Stomach (tissue), 9 donors: ENCODE measurements around the gene FBXL20. TPM values are rescaled to one million over a fixed set of nuclear protein-coding genes. Genes with fewer than 3 reads are reported as not detected.

Source experiments
- DNase-seq, 2 donors: peaks; one replicate each; pipeline versions ENCODE4 v3.0.0 to v3.0.0-alpha.2; 2013 to 2019
- H3K27ac ChIP-seq, 5 donors: fragments of 200-600 bp in 4 of 5; sonication (generic) in 4 of 5; one replicate each; pipeline ENCODE4 v1.5.1; 2013 to 2019; ENCODE audit warnings: mild to moderate bottlenecking in 1 of 5, moderate library complexity in 1 of 5
- H3K27me3 ChIP-seq, 3 donors: fragments of 200-600 bp; sonication (generic); one replicate each; pipeline ENCODE4 v1.5.1; 2017 to 2019; ENCODE audit warnings: mixed run types in 1 of 3
- H3K36me3 ChIP-seq, 4 donors: fragments of 200-600 bp; sonication (generic); 1 replicate in 3 of 4; 2 replicates in 1 of 4; pipeline ENCODE4 v1.5.1; 2016 to 2019
- H3K4me1 ChIP-seq, 4 donors: fragments of 200-600 bp; sonication (generic); one replicate each; pipeline ENCODE4 v1.5.1; 2016 to 2019
- H3K4me3 ChIP-seq, 4 donors: fragments of 200-600 bp; sonication (generic) in 3 of 4; one replicate each; pipeline ENCODE4 v1.5.1; 2016 to 2019; ENCODE audit warnings: mild to moderate bottlenecking in 1 of 4
- H3K9me3 ChIP-seq, 4 donors: fragments of 200-600 bp; sonication (generic); one replicate each; pipeline ENCODE4 v1.5.1; 2016 to 2019
- CTCF ChIP-seq, 7 experiments: fragments of 450-650 bp in 4 of 7; fragments of 200-600 bp in 3 of 7; sonication (generic) in 3 of 7; IDR thresholded peaks; one replicate each; pipeline ENCODE4 v1.5.1; 2016 to 2019; ENCODE audit warnings: antibody characterized with exemption in 7 of 7, control low read depth in 2 of 7, mild to moderate bottlenecking in 1 of 7
- EP300 ChIP-seq: sonication (generic); formaldehyde crosslinking; IDR thresholded peaks from one replicate; pipeline ENCODE4 v1.6.1; 2017; ENCODE audit warnings: antibody characterized with exemption
- POLR2A ChIP-seq, 4 donors: fragments of 450-650 bp; IDR thresholded peaks; one replicate each; pipeline ENCODE4 v1.6.1; 2016; ENCODE audit warnings: antibody characterized with exemption in 4 of 4, control low read depth in 2 of 4, mild to moderate bottlenecking in 1 of 4, moderate library complexity in 1 of 4
- POLR2AphosphoS5 ChIP-seq, 3 donors: sonication (generic); formaldehyde crosslinking; IDR thresholded peaks; one replicate each; pipeline ENCODE4 v1.6.1; 2016; ENCODE audit warnings: antibody characterized with exemption in 3 of 3
- WGBS, 5 donors: extraction: QIAGEN DNeasy Blood & Tissue Kit in 3 of 5; methylation state at CpG; one replicate each; pipeline versions ENCODE4 v1.1.5 to v1.1.7; 2013 to 2018; 5-methylcytosine and 5-hydroxymethylcytosine counted together
- intact Hi-C: fragments of 100-400 bp; cut with DNase I; formaldehyde crosslinking; loops from one replicate; pipeline ENCODE4 v1.15.1; 2023; ENCODE audit warnings: low total_unique reads
- polyA plus RNA-seq, 3 donors: library from polyadenylated mRNA; stranded (reverse); fragments of 200-250 nt; gene quantifications; one replicate each; pipeline ENCODE4 v1.2.3, GENCODE V29; 2013
- total RNA-seq, 5 donors: library from RNA; depleted of rRNA; stranded (reverse); fragments of >200 nt; gene quantifications; one replicate each; pipeline versions ENCODE4 v1.1.0 to v1.2.3, GENCODE V29; 2014 to 2016
- donor health status: healthy with polysubstance abuse.
- donor health status: Bipolar disorder and iron deficiency.
- donor health status: healthy.

FBXL20 gene
- total and polyA plus RNA-seq, 8 donors: 1.5 to 18.4 (median 8.0) TPM

GRCh38 chr17:39361064-39361463 lies 40.4 kb downstream of the FBXL20 start:
- Histone ChIP-seq H3K4me3 (no peak overlapping the region), H3K9me3 (no peaks in the 10 kb centered on the region), H3K4me1 (peaks cover 5 to 54% (median 35%) of the 10 kb centered on the region in 4 donors), H3K27ac (no peak overlapping the region), H3K27me3 (no peaks in the 10 kb centered on the region), H3K36me3 (no peaks in the 10 kb centered on the region)
- intact Hi-C loops: no loop called here
- no peak for TF ChIP-seq EP300
- 26 to 77% (median 46%) methylated on average over 1 of the region's 1 CpG for WGBS, 5 donors
- DNase-seq: no peak

GRCh38 chr17:39360537-39360936 lies 40.9 kb downstream of the FBXL20 start:
- Histone ChIP-seq H3K4me1 (peaks cover 0 to 48% (median 29%) of the 10 kb centered on the region in 4 donors), H3K36me3 (no peaks in the 10 kb centered on the region), H3K27ac (no peak overlapping the region), H3K4me3 (no peak overlapping the region), H3K9me3 (no peaks in the 10 kb centered on the region), H3K27me3 (no peaks in the 10 kb centered on the region)
- WGBS, 5 donors: 81 to 90% (median 89%) methylated on average over 3 of the region's 3 CpGs
- intact Hi-C loops: no loop called here
- TF ChIP-seq EP300 (no peak), POLR2A (IDR thresholded peaks at IDR 0.05) (no peak), CTCF (IDR thresholded peaks at IDR 0.05) (no peak), POLR2AphosphoS5 (IDR thresholded peaks at IDR 0.05) (no peak)
- no peak for DNase-seq

GRCh38 chr17:39359994-39360393 lies 41.4 kb downstream of the FBXL20 start:
- H3K36me3 ChIP-seq: no peaks in the 10 kb centered on the region
- no peaks in the 10 kb centered on the region for H3K27me3 ChIP-seq
- H3K27ac ChIP-seq: no peak overlapping the region
- 81 to 100% (median 95%) methylated on average over 1 of the region's 1 CpG for WGBS, 5 donors
- H3K4me3 ChIP-seq: no peak overlapping the region
- no peak for TF ChIP-seq POLR2A (IDR thresholded peaks at IDR 0.05)
- TF ChIP-seq CTCF (IDR thresholded peaks at IDR 0.05): no peak
- TF ChIP-seq EP300: no peak
- TF ChIP-seq POLR2AphosphoS5 (IDR thresholded peaks at IDR 0.05): no peak
- DNase-seq: no peak
- H3K4me1 ChIP-seq: peaks cover 0 to 43% (median 26%) of the 10 kb centered on the region in 4 donors
- intact Hi-C loops: no loop called here
- H3K9me3 ChIP-seq: no peaks in the 10 kb centered on the region

- H3K27ac ChIP-seq: no peak overlapping the region
- H3K27me3 ChIP-seq: no peaks in the 10 kb centered on the region
- no peaks in the 10 kb centered on the region for H3K36me3 ChIP-seq
- TF ChIP-seq EP300: no peak
- no peak for TF ChIP-seq CTCF (IDR thresholded peaks at IDR 0.05)
- TF ChIP-seq POLR2A (IDR thresholded peaks at IDR 0.05): no peak
- no peak for TF ChIP-seq POLR2AphosphoS5 (IDR thresholded peaks at IDR 0.05)
- H3K4me3 ChIP-seq: no peak overlapping the region
- intact Hi-C loops: no loop called here
- WGBS, 5 donors: 39 to 64% (median 44%) methylated on average over 3 of the region's 3 CpGs
- H3K4me1 ChIP-seq: peaks cover 0 to 39% (median 20%) of the 10 kb centered on the region in 4 donors
- peak; percentile 17 to 35 for DNase-seq
- H3K9me3 ChIP-seq: no peaks in the 10 kb centered on the region
These were observed 43.4 kb downstream of the FBXL20 start for GRCh38 chr17:39357986-39358385.

- Histone ChIP-seq H3K9me3 (no peaks in the 10 kb centered on the region), H3K4me3 (no peak overlapping the region), H3K36me3 (no peaks in the 10 kb centered on the region), H3K27ac (no peak overlapping the region), H3K27me3 (no peaks in the 10 kb centered on the region), H3K4me1 (peaks cover 0 to 44% (median 22%) of the 10 kb centered on the region in 4 donors)
- TF ChIP-seq POLR2AphosphoS5 (IDR thresholded peaks at IDR 0.05) (no peak), CTCF (IDR thresholded peaks at IDR 0.05) (no peak), EP300 (no peak), POLR2A (IDR thresholded peaks at IDR 0.05) (no peak)
- 68 to 75% (median 72%) methylated on average over 8 of the region's 8 CpGs for WGBS, 5 donors
- intact Hi-C loops: no loop called here
- DNase-seq: no peak
These were observed 43.9 kb downstream of the FBXL20 start for GRCh38 chr17:39357488-39357887.
